ENCODE results near the gene IFNA8. TPM values are rescaled to one million over a fixed set of nuclear protein-coding genes. Genes with fewer than 3 reads are reported as not detected.
A peak's percentile ranks its signal among the peaks of the same experiment; 100 is the strongest.
"Not testable (repeated sequence)": the region's sequence is repeated elsewhere in the genome, so short reads cannot be mapped to it uniquely, and the experiment has no call there.

Gene IFNA8
- polyA plus RNA-seq, 3 donors: not detected

DNA sequence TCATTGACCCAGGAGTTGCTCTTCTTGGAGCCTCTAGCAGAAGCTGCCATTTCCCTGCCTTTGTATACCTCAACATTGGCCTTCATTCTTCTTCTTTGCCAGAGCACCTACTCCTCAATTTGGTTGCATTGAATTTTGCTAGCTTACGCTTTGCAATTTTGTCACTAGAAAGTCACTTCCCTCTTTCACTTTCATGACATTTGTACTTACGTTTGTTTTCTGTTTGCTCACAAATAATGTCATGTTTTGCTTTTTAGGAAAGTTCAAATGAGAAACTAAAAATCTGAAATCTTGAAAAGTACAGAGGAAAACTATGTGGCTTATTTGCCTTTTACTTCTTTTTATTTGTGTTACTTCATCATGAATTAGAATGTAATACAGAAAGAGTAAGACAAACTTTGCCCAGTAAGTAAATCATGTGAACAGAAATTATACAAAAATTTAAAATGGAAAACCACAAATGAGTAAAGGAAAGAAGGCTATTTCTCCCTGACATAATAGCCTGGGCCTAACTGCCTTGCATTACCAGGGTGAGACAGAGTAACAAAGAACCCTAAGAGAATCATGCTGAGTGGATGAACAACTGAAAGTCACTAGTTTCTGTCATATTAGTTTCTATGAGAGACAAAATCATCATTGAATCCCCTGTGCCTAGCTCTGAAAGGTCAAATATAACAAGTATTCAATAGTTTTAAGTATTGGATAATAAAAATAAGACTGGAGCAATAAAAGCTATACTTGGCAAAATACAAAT lies 23.9 kb downstream of the IFNA8 start:
- Histone ChIP-seq H3K36me3 (replicated peaks in 1 of 2; ENCODE audit: control insufficient read depth in 1 of 2, insufficient read depth in 2 of 2, low read length in 2 of 2) (no peaks in the 10 kb centered on the region), H4K20me1 (ENCODE audit: insufficient read depth, low read length) (no peaks in the 10 kb centered on the region), H3K27ac (ENCODE audit: low read depth in 1 of 2, low read length in 2 of 2) (no peak overlapping the region), H3K9me3 (replicated peaks in 1 of 2; ENCODE audit: control insufficient read depth in 1 of 2, insufficient read depth in 1 of 2, low read length in 2 of 2) (no peaks in the 10 kb centered on the region), H3K27me3 (ENCODE audit: control insufficient read depth in 2 of 2, insufficient read depth in 2 of 2, low read length in 2 of 2) (peaks cover 11 to 14% of the 10 kb centered on the region in 2 donors), H2AFZ (ENCODE audit: insufficient read depth, low read depth, low read length, poor library complexity, severe bottlenecking) (no peak overlapping the region), H3K4me2 (replicated peaks; ENCODE audit: extremely low read depth, low read length, poor library complexity, severe bottlenecking) (peak overlapping the region; percentile 19), H3K79me2 (ENCODE audit: insufficient read depth, low read length) (no peaks in the 10 kb centered on the region), H3K4me1 (ENCODE audit: control insufficient read depth in 1 of 2, insufficient read depth in 2 of 2, low read length in 2 of 2) (peaks cover 9 to 19% of the 10 kb centered on the region in 2 donors), H3K9ac (ENCODE audit: insufficient read depth, low read length, poor library complexity, severe bottlenecking) (no peak overlapping the region), H3K4me3 (replicated peaks in 1 of 3; ENCODE audit: low read depth in 2 of 3, low read length in 3 of 3) (no peak overlapping the region)
- Mint-ChIP-seq H3K36me3 (no peaks in the 10 kb centered on the region), H3K4me1 (peaks cover 21% of the 10 kb centered on the region), H3K27me3 (ENCODE audit: low read depth in 3 of 3) (peaks cover 12 to 22% (median 13%) of the 10 kb centered on the region in 3 donors), H3K4me3 (no peak overlapping the region), H3K9me3 (peaks cover 0 to 1% (median 0%) of the 10 kb centered on the region in 7 donors), H3K27ac (no peak overlapping the region)
- intact Hi-C loops (cut with micrococcal nuclease): no loop called here
- TF ChIP-seq, protein P1, sequence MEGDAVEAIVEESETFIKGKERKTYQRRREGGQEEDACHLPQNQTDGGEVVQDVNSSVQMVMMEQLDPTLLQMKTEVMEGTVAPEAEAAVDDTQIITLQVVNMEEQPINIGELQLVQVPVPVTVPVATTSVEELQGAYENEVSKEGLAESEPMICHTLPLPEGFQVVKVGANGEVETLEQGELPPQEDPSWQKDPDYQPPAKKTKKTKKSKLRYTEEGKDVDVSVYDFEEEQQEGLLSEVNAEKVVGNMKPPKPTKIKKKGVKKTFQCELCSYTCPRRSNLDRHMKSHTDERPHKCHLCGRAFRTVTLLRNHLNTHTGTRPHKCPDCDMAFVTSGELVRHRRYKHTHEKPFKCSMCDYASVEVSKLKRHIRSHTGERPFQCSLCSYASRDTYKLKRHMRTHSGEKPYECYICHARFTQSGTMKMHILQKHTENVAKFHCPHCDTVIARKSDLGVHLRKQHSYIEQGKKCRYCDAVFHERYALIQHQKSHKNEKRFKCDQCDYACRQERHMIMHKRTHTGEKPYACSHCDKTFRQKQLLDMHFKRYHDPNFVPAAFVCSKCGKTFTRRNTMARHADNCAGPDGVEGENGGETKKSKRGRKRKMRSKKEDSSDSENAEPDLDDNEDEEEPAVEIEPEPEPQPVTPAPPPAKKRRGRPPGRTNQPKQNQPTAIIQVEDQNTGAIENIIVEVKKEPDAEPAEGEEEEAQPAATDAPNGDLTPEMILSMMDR (IDR thresholded peaks at IDR 0.05): no peak
- DNase-seq: peak; percentile 17 to 24 (median 19)
- WGBS (ENCODE audit: insufficient coverage): 0% methylated on average over 1 of the region's 2 CpGs

DNA sequence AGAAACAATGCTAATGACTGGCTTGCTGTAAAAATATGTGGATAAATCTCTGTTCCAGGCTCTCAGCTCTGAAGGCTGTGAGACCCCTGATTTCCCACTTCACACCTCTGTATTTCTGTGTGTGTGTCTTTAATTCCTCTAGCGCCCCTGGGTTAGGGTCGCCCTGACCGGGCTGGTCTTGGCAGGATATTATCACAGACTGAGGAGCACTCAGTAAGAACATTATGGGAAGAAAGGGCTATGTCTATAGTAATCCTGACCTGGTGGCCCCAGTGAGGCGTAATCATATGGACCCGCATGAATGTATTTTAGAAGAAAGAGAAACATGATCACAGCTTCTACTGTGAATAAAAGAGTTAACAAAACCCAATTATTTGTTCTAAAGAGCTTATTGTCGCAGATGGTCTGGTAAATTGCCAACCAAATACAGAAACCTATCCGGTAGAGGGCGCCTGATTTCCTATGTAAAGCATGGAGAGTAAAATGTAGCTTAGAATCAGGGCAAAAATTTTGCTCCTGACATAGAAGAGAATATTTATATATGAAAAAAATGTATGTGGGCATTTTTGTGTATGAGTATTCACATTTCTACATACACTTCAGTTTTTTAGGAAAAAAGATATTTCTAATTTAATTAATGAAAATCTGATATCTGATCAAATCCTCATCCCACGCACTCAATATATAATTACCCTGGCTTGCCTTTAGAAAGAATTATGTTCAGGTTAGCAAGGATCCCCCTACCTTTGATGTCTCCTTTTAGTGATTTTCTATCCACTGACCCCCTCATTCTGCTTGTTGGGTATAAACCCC lies 25.5 kb downstream of the IFNA8 start:
- H2AFZ ChIP-seq (ENCODE audit: insufficient read depth, low read depth, low read length, poor library complexity, severe bottlenecking): no peak overlapping the region
- H3K4me2 ChIP-seq (replicated peaks; ENCODE audit: extremely low read depth, low read length, poor library complexity, severe bottlenecking): no peak overlapping the region
- intact Hi-C loops (cut with micrococcal nuclease): no loop called here

DNA sequence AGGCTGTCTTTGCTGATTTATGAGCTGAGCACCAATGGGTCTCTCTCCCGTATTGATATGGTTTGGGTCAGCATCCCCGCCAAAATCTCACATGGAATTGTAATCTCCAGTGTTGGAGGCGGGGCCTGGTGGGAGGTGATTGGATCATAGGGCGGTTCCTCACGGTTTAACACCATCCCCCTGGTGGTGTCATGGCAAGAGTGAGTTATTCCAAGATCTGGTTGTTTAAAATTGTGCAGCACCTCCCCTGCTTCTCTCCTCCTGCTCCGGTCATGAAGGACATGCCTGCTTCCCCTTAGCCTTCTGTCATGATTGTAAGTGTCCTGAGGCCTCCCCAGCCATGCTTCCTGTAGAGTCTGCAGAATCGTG lies 26.1 kb downstream of the IFNA8 start:
- H3K79me2 ChIP-seq (ENCODE audit: insufficient read depth, low read length); H3K27ac Mint-ChIP-seq; H3K9me3 Mint-ChIP-seq; H4K20me1 ChIP-seq (ENCODE audit: insufficient read depth, low read length); intact Hi-C loops (cut with micrococcal nuclease); H2AFZ ChIP-seq (ENCODE audit: insufficient read depth, low read depth, low read length, poor library complexity, severe bottlenecking); DNase-seq; H3K4me3 ChIP-seq (replicated peaks in 1 of 3; ENCODE audit: low read depth in 2 of 3, low read length in 3 of 3); H3K36me3 ChIP-seq (replicated peaks in 1 of 2; ENCODE audit: control insufficient read depth in 1 of 2, insufficient read depth in 2 of 2, low read length in 2 of 2); H3K27ac ChIP-seq (ENCODE audit: low read depth in 1 of 2, low read length in 2 of 2); H3K36me3 Mint-ChIP-seq; H3K9me3 ChIP-seq (replicated peaks in 1 of 2; ENCODE audit: control insufficient read depth in 1 of 2, insufficient read depth in 1 of 2, low read length in 2 of 2); H3K4me1 ChIP-seq (ENCODE audit: control insufficient read depth in 1 of 2, insufficient read depth in 2 of 2, low read length in 2 of 2); H3K9ac ChIP-seq (ENCODE audit: insufficient read depth, low read length, poor library complexity, severe bottlenecking); H3K4me1 Mint-ChIP-seq; H3K4me2 ChIP-seq (replicated peaks; ENCODE audit: extremely low read depth, low read length, poor library complexity, severe bottlenecking): not testable (repeated sequence)
- Mint-ChIP-seq H3K4me3 (peak overlapping the region in 1 of 2 donors; percentile 48), H3K27me3 (ENCODE audit: low read depth in 3 of 3) (peaks cover 13 to 22% (median 14%) of the 10 kb centered on the region in 3 donors)
- peaks cover 11 to 20% of the 10 kb centered on the region in 2 donors for H3K27me3 ChIP-seq (ENCODE audit: control insufficient read depth in 2 of 2, insufficient read depth in 2 of 2, low read length in 2 of 2)
- WGBS (ENCODE audit: insufficient coverage): no CpG with 5 or more reads among the region's 7 CpGs

More for the DNA sequence above, 25.5 kb downstream of the IFNA8 start:
- Mint-ChIP-seq H3K27ac (no peak overlapping the region), H3K9me3 (peaks cover 0 to 1% (median 0%) of the 10 kb centered on the region in 7 donors), H3K27me3 (ENCODE audit: low read depth in 3 of 3) (peaks cover 13 to 22% (median 14%) of the 10 kb centered on the region in 3 donors), H3K4me3 (no peak overlapping the region), H3K36me3 (no peaks in the 10 kb centered on the region), H3K4me1 (peaks cover 14% of the 10 kb centered on the region)
- peak; percentile 21 to 50 (median 46) for DNase-seq
- no peak overlapping the region for H3K27ac ChIP-seq (ENCODE audit: low read depth in 1 of 2, low read length in 2 of 2)
- WGBS (ENCODE audit: insufficient coverage): no CpG with 5 or more reads among the region's 9 CpGs
- H3K79me2 ChIP-seq (ENCODE audit: insufficient read depth, low read length): no peaks in the 10 kb centered on the region
- H4K20me1 ChIP-seq (ENCODE audit: insufficient read depth, low read length): no peaks in the 10 kb centered on the region
- no peaks in the 10 kb centered on the region for H3K36me3 ChIP-seq (replicated peaks in 1 of 2; ENCODE audit: control insufficient read depth in 1 of 2, insufficient read depth in 2 of 2, low read length in 2 of 2)
- H3K4me1 ChIP-seq (ENCODE audit: control insufficient read depth in 1 of 2, insufficient read depth in 2 of 2, low read length in 2 of 2): peaks cover 5 to 13% of the 10 kb centered on the region in 2 donors
- H3K9me3 ChIP-seq (replicated peaks in 1 of 2; ENCODE audit: control insufficient read depth in 1 of 2, insufficient read depth in 1 of 2, low read length in 2 of 2): no peaks in the 10 kb centered on the region
- TF ChIP-seq, protein P1 (IDR thresholded peaks at IDR 0.05): peak; percentile 69
- no peak overlapping the region for H3K9ac ChIP-seq (ENCODE audit: insufficient read depth, low read length, poor library complexity, severe bottlenecking)
- H3K4me3 ChIP-seq (replicated peaks in 1 of 3; ENCODE audit: low read depth in 2 of 3, low read length in 3 of 3): no peak overlapping the region
- H3K27me3 ChIP-seq (ENCODE audit: control insufficient read depth in 2 of 2, insufficient read depth in 2 of 2, low read length in 2 of 2): peaks cover 11 to 20% of the 10 kb centered on the region in 2 donors

Data from CD14-positive monocyte (primary cell).